Measurements from ENCODE around the gene DLG2. TPM values are rescaled to one million over a fixed set of nuclear protein-coding genes. Genes with fewer than 3 reads are reported as not detected.

Gene DLG2
- total RNA-seq, 1 donor from 2014 or later, result 2.4 TPM

- Mint-ChIP-seq H3K9me3 (ENCODE audit: low read depth) (no peaks in the 10 kb centered on the region), H3K27me3 (peaks cover 6% of the 10 kb centered on the region), H3K27ac (no peak overlapping the region), H3K36me3 (ENCODE audit: insufficient read depth) (no peaks in the 10 kb centered on the region), H3K4me1 (ENCODE audit: low read depth) (peaks cover under 1% of the 10 kb centered on the region), H3K4me3 (ENCODE audit: low read depth) (no peak overlapping the region)
- no peak for TF ChIP-seq CTCF (IDR thresholded peaks at IDR 0.05; ENCODE audit: unreplicated experiment)
- no peak for DNase-seq (ENCODE audit: low spot score, unreplicated experiment)
Observed at GRCh38 chr11:83840326-83840725, 1786.8 kb downstream of the DLG2 start.

GRCh38 chr11:83836883-83837654 is 1790.1 kb downstream of the DLG2 start:
- no peaks in the 10 kb centered on the region for H3K36me3 Mint-ChIP-seq (ENCODE audit: insufficient read depth)
- H3K4me3 Mint-ChIP-seq (ENCODE audit: low read depth), result no peak overlapping the region
- no peak overlapping the region for H3K27ac Mint-ChIP-seq
- peak; percentile 31 for DNase-seq (ENCODE audit: low spot score, unreplicated experiment)
- H3K9me3 Mint-ChIP-seq (ENCODE audit: low read depth), result no peaks in the 10 kb centered on the region
- peak; percentile 78 for TF ChIP-seq CTCF (IDR thresholded peaks at IDR 0.05; ENCODE audit: unreplicated experiment)
- H3K27me3 Mint-ChIP-seq, result peaks cover 26% of the 10 kb centered on the region
- peaks cover 3% of the 10 kb centered on the region for H3K4me1 Mint-ChIP-seq (ENCODE audit: low read depth)

- TF ChIP-seq CTCF (IDR thresholded peaks at IDR 0.05; ENCODE audit: unreplicated experiment), result no peak
- H3K4me3 Mint-ChIP-seq (ENCODE audit: low read depth), result no peak overlapping the region
- H3K4me1 Mint-ChIP-seq (ENCODE audit: low read depth), result peaks cover 8% of the 10 kb centered on the region
- no peaks in the 10 kb centered on the region for H3K9me3 Mint-ChIP-seq (ENCODE audit: low read depth)
- H3K36me3 Mint-ChIP-seq (ENCODE audit: insufficient read depth), result no peaks in the 10 kb centered on the region
- peaks cover 29% of the 10 kb centered on the region for H3K27me3 Mint-ChIP-seq
- H3K27ac Mint-ChIP-seq, result no peak overlapping the region
- no peak for DNase-seq (ENCODE audit: low spot score, unreplicated experiment)
Observed at GRCh38 chr11:83836065-83836464, 1791.1 kb downstream of the DLG2 start.

GRCh38 chr11:83835423-83835822 is 1791.7 kb downstream of the DLG2 start:
- no peaks in the 10 kb centered on the region for H3K36me3 Mint-ChIP-seq (ENCODE audit: insufficient read depth)
- no peak for DNase-seq (ENCODE audit: low spot score, unreplicated experiment)
- H3K27me3 Mint-ChIP-seq, result peaks cover 36% of the 10 kb centered on the region
- H3K4me1 Mint-ChIP-seq (ENCODE audit: low read depth), result peaks cover 8% of the 10 kb centered on the region
- H3K9me3 Mint-ChIP-seq (ENCODE audit: low read depth), result no peaks in the 10 kb centered on the region
- no peak overlapping the region for H3K27ac Mint-ChIP-seq
- H3K4me3 Mint-ChIP-seq (ENCODE audit: low read depth), result no peak overlapping the region
- no peak for TF ChIP-seq CTCF (IDR thresholded peaks at IDR 0.05; ENCODE audit: unreplicated experiment)

GRCh38 chr11:83831929-83832328 is 1795.2 kb downstream of the DLG2 start:
- Mint-ChIP-seq H3K27me3 (peaks cover 34% of the 10 kb centered on the region), H3K4me1 (ENCODE audit: low read depth) (peaks cover 8% of the 10 kb centered on the region), H3K36me3 (ENCODE audit: insufficient read depth) (no peaks in the 10 kb centered on the region), H3K27ac (no peak overlapping the region), H3K4me3 (ENCODE audit: low read depth) (no peak overlapping the region), H3K9me3 (ENCODE audit: low read depth) (no peaks in the 10 kb centered on the region)
- DNase-seq (ENCODE audit: low spot score, unreplicated experiment), result no peak
- TF ChIP-seq CTCF (IDR thresholded peaks at IDR 0.05; ENCODE audit: unreplicated experiment), result no peak
